ENCODE measurements around the gene KLRK1. TPM values are rescaled to one million over a fixed set of nuclear protein-coding genes. Genes with fewer than 3 reads are reported as not detected.

KLRK1 gene
- total RNA-seq, 1 donor from 2014 or later: not detected

- Histone ChIP-seq H3K4me3 (ENCODE audit: low read depth, low read length) (no peak overlapping the region), H3K27me3 (ENCODE audit: control insufficient read depth, insufficient read depth, low read length) (no peaks in the 10 kb centered on the region), H3K36me3 (ENCODE audit: control insufficient read depth, insufficient read depth, low read length) (no peaks in the 10 kb centered on the region)
- TF ChIP-seq, protein P1, sequence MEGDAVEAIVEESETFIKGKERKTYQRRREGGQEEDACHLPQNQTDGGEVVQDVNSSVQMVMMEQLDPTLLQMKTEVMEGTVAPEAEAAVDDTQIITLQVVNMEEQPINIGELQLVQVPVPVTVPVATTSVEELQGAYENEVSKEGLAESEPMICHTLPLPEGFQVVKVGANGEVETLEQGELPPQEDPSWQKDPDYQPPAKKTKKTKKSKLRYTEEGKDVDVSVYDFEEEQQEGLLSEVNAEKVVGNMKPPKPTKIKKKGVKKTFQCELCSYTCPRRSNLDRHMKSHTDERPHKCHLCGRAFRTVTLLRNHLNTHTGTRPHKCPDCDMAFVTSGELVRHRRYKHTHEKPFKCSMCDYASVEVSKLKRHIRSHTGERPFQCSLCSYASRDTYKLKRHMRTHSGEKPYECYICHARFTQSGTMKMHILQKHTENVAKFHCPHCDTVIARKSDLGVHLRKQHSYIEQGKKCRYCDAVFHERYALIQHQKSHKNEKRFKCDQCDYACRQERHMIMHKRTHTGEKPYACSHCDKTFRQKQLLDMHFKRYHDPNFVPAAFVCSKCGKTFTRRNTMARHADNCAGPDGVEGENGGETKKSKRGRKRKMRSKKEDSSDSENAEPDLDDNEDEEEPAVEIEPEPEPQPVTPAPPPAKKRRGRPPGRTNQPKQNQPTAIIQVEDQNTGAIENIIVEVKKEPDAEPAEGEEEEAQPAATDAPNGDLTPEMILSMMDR (IDR thresholded peaks at IDR 0.05; ENCODE audit: insufficient read depth, low read length, severe bottlenecking): no peak
- no peak for FAIRE-seq
- DNase-seq (ENCODE audit: low read depth): peak; percentile 38
Observed at GRCh38 chr12:10366875-10367274, 23.0 kb downstream of the KLRK1 start.

DNA sequence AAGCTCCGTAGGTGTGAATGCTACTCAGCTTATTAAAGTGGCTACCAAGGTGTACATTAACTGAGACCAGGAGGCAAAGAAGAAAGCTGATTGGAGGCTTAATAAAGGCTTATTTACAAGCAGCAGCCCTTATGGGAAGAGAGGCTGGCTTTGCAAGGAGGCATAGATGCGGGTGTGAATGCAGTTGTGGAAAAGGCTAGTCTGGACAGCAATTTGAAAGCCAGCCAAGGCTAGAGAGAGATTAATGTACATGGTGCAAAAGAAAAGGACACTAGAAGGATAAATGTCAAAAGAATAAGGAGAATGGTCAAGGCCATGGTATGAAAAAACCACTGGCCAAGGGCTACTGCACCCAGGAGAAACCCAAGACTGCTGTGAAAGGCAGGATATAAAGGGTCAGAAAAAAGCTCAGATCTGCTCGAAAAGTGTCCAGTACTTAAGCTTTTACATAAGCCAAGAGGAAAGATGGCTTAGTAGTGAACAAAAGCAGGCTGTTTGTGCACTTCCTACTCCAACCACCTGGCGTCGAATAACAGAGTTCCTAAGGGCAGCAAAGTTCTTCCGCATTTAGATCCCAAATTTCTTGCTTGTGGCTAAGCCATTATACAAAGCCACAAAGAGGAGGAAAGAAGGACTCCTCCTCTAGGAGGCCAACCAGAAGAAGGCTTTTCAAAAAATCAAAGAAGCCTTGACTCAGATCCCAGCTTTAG, 24.0 kb downstream of the KLRK1 start:
- TF ChIP-seq, protein P1 (IDR thresholded peaks at IDR 0.05; ENCODE audit: insufficient read depth, low read length, severe bottlenecking): peak; percentile 55
- FAIRE-seq: no peak
- DNase-seq (ENCODE audit: low read depth): peak; percentile 60
- peak overlapping the region; percentile 42 for H3K4me3 ChIP-seq (ENCODE audit: low read depth, low read length)
- H3K27me3 ChIP-seq (ENCODE audit: control insufficient read depth, insufficient read depth, low read length): no peaks in the 10 kb centered on the region
- H3K36me3 ChIP-seq (ENCODE audit: control insufficient read depth, insufficient read depth, low read length): no peaks in the 10 kb centered on the region

DNA sequence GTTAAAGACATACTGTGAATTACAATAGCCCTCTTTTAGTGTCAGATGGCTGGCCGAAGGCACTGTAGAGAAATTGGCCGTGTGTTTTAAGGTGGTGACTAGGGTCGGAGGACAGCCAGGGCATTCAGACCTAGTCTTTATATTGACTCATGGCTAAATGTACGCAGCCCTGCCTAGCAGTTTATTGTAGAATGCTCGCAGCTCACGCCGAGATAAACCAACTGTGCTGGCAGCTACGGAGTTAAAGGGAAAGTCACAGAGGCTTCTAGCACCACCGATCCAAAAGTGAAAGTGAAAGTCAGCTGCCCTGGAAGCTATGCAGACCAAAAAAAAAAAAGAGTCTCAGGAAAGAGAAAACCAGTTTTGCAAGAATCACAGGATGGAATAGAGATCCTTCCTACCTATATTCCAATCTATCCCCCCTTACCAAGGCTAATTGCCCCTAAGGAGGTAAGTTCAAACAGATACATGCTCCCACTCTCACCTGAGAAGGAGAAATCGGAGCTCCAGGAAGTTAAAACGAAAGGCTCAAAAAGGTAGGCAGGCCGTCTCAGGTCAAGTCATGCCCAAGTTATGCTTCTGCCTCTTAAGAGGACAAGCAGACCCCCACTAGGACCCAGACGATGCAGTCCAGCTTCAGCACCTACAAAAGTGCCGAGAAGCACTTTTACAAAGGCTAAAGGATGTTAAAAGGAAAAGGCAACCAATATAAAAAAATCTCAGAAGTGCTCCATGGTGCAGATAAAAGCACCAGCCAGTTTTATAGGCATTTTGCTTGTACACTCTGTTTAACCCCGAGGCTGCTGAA, 24.8 kb downstream of the KLRK1 start:
- Histone ChIP-seq H3K4me3 (ENCODE audit: low read depth, low read length) (peak overlapping the region; percentile 42), H3K36me3 (ENCODE audit: control insufficient read depth, insufficient read depth, low read length) (no peaks in the 10 kb centered on the region), H3K27me3 (ENCODE audit: control insufficient read depth, insufficient read depth, low read length) (no peaks in the 10 kb centered on the region)
- TF ChIP-seq, protein P1 (IDR thresholded peaks at IDR 0.05; ENCODE audit: insufficient read depth, low read length, severe bottlenecking): no peak
- DNase-seq (ENCODE audit: low read depth) (peak; percentile 77), FAIRE-seq (no peak)

DNA sequence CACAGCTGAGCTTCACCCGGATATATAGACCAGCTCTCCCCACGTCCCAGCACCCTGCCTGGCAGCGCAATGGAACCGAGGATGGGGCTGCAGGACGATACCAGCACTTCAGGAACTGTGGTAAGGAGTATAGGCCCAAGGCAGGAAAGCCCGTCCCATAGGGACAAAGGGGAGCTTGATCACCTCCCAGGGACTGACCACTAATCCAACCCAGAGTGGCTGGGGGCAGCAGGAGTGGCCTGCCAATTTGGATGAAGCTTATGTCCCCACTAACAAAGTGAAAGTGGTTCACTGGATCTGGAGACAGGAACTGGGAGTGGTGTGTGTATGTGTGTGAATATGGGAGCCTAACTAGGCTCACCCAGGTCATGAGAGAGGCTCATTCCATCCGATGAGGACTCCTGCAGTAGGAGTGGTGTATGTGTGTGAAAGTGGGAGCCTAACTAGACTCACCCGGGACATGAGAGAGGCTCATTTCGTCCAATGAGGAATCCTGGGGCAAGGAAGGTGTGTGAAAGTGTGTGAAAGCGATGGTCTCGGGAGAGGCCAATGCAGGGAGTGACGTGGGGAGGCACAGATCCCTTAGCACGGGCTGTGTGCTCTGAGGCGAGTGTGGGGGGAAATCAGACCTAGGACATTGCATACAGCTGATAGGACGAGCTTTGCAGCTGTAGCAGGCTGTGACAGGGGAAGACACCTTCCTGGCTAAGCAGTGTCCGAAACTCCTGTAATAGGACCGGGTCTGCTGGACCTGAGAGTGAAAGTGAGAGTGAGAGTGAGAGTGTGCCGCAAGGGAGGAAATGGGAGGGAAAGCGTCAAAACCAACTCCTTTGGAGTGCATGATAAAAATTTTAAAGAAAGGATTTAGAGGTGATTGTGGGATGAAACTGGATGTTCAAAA, 25.7 kb downstream of the KLRK1 start:
- Histone ChIP-seq H3K4me3 (ENCODE audit: low read depth, low read length) (peak overlapping the region; percentile 42), H3K36me3 (ENCODE audit: control insufficient read depth, insufficient read depth, low read length) (no peaks in the 10 kb centered on the region), H3K27me3 (ENCODE audit: control insufficient read depth, insufficient read depth, low read length) (no peaks in the 10 kb centered on the region)
- no peak for FAIRE-seq
- DNase-seq (ENCODE audit: low read depth): peak; percentile 60
- TF ChIP-seq, protein P1 (IDR thresholded peaks at IDR 0.05; ENCODE audit: insufficient read depth, low read length, severe bottlenecking): no peak

DNA sequence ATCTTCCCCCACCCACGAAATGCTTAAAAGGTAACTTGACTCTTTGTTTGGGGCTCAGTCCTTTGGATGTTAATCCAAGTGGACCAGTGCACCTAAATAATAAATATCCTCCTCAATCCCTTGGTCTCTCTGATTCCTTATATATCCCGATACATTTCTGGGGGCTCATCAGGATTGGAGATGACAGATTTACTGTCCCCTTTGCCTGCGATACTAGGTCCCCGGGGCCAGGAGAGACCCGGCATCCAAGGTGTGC, 26.3 kb downstream of the KLRK1 start:
- TF ChIP-seq, protein P1 (IDR thresholded peaks at IDR 0.05; ENCODE audit: insufficient read depth, low read length, severe bottlenecking): no peak
- DNase-seq (ENCODE audit: low read depth): no peak
- no peak for FAIRE-seq
- Histone ChIP-seq H3K36me3 (ENCODE audit: control insufficient read depth, insufficient read depth, low read length) (no peaks in the 10 kb centered on the region), H3K27me3 (ENCODE audit: control insufficient read depth, insufficient read depth, low read length) (no peaks in the 10 kb centered on the region), H3K4me3 (ENCODE audit: low read depth, low read length) (peak overlapping the region; percentile 42)

Measured in bronchial epithelial cell (primary cell).